ENCODE results near the gene HPN.

HPN gene

DNA sequence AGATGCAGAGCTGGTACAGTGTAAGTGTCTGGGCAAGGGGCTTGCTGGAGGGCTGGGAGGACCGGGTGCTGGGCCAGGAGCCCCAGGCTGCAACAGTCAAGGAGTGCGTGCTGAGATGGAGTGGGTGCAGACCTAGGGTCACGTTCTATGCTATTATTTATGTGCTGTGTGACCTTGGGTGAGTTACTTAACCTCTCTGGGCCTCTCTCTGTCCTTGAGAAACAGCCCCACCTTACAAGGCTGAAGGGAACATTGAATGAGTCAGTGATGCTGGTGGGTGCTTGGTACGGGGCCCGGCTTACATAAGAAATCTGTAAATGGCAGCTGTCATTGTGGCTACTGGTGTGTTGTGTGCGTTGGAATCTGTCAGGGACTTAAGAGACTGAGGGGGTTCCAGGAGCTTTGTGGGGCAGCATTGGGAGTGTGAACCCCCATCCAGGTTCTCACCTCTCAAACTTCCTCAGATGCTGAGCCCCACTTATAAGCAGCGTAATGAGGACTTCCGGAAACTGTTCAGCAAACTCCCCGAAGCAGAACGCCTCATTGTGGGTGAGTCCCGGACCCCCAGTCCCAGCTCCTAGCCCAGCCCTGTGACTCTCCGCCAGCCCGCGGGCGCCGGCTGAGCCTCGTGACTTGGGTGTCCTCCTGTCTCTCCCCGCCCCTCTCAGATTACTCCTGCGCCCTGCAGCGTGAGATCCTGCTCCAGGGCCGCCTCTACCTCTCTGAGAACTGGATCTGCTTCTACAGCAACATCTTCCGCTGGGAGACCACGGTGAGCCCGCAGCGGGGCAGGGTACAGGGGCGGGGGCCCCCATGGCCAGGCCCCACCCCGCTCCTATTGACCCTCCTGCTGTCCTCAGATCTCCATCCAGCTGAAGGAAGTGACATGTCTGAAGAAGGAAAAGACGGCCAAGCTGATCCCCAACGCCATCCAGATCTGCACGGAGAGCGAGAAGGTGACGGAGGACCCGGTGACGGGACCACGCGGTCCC lies 31.8 kb upstream of the HPN start:
- Histone ChIP-seq H3K36me3 (ENCODE audit: insufficient read depth, low read length) (peaks cover 37% of the 10 kb centered on the region; the same call in 1 of the 2 replicates), H3K4me2 (ENCODE audit: low read depth, low read length, poor library complexity, severe bottlenecking) (no peak overlapping the region)

DNA sequence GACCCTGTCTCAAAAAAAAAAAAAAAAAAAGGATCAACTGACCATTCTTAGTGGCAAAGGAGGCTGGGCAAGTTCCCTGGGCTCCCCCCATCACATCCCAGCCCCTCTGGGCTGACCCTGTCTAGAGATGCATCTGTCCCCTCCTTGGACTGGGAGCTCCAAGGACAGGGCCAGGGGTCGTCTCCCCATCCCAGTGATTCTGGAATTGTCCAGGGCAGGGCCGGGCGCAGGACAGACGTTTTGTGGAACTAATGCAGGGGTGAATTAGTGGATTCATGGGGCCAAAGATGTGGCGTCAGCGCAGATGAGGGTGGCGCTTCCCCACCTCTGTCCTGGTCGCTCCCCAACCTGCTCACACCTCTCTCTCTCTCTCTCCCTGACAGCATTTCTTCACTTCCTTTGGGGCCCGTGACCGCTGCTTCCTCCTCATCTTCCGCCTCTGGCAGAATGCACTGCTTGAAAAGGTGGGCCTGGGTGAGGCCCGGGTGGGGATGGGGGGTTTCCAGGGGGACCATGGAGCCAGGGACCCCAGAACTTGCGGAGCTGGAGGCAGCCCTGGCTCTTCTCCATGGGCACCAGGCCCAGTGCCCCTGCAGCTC lies 30.3 kb upstream of the HPN start:
- Histone ChIP-seq H3F3A (ENCODE audit: low read depth) (no peaks in the 10 kb centered on the region), H3K36me3 (ENCODE audit: insufficient read depth, low read length) (peaks cover 52% of the 10 kb centered on the region; the same call in 1 of the 2 replicates), H3K27me3 (ENCODE audit: insufficient read depth, low read length, poor library complexity, severe bottlenecking) (no peaks in the 10 kb centered on the region), H3K79me2 (ENCODE audit: insufficient read depth, low read length) (peaks cover 9% of the 10 kb centered on the region; the same call in 1 of the 2 replicates), H3K9me3 (ENCODE audit: insufficient read depth, low read depth, low read length) (no peaks in the 10 kb centered on the region), H3K4me2 (ENCODE audit: low read depth, low read length, poor library complexity, severe bottlenecking) (no peak overlapping the region), H3K4me1 (ENCODE audit: insufficient read depth, low read length, poor library complexity, severe bottlenecking) (peaks cover 16% of the 10 kb centered on the region), H3K9me2 (replicated peaks; ENCODE audit: low read depth, low read length) (no peaks in the 10 kb centered on the region), H4K20me1 (ENCODE audit: insufficient read depth, low read length, poor library complexity, severe bottlenecking) (peaks cover 21% of the 10 kb centered on the region), H2AFZ (ENCODE audit: low read length) (no peak overlapping the region), H3K9ac (ENCODE audit: low read depth, low read length, poor library complexity, severe bottlenecking) (no peak overlapping the region), H3K4me3 (ENCODE audit: low read length, poor library complexity, severe bottlenecking) (no peak overlapping the region)
- no peak for TF ChIP-seq CTCF (conservative IDR thresholded peaks at IDR 0.05; ENCODE audit: low read length)
- no peak for TF ChIP-seq EZH2phosphoT487 (IDR thresholded peaks at IDR 0.05; ENCODE audit: borderline replicate concordance)

More for the DNA sequence above, 31.8 kb upstream of the HPN start:
- Histone ChIP-seq H4K20me1 (ENCODE audit: insufficient read depth, low read length, poor library complexity, severe bottlenecking) (peaks cover 32% of the 10 kb centered on the region), H2AFZ (ENCODE audit: low read length) (no peak overlapping the region), H3F3A (ENCODE audit: low read depth) (no peaks in the 10 kb centered on the region), H3K9ac (ENCODE audit: low read depth, low read length, poor library complexity, severe bottlenecking) (no peak overlapping the region), H3K4me1 (ENCODE audit: insufficient read depth, low read length, poor library complexity, severe bottlenecking) (peaks cover 15% of the 10 kb centered on the region), H3K4me3 (ENCODE audit: low read length, poor library complexity, severe bottlenecking) (no peak overlapping the region), H3K9me2 (replicated peaks; ENCODE audit: low read depth, low read length) (no peaks in the 10 kb centered on the region), H3K9me3 (ENCODE audit: insufficient read depth, low read depth, low read length) (no peaks in the 10 kb centered on the region), H3K27me3 (ENCODE audit: insufficient read depth, low read length, poor library complexity, severe bottlenecking) (no peaks in the 10 kb centered on the region), H3K79me2 (ENCODE audit: insufficient read depth, low read length) (peaks cover 24% of the 10 kb centered on the region; the same call in 1 of the 2 replicates)
- TF ChIP-seq CTCF (conservative IDR thresholded peaks at IDR 0.05; ENCODE audit: low read length) (no peak), EZH2phosphoT487 (IDR thresholded peaks at IDR 0.05; ENCODE audit: borderline replicate concordance) (no peak)

GRCh38 chr19:35011737-35012682 lies 29.5 kb upstream of the HPN start:
- Histone ChIP-seq H3K9me3 (ENCODE audit: insufficient read depth, low read depth, low read length) (no peaks in the 10 kb centered on the region), H3K79me2 (ENCODE audit: insufficient read depth, low read length) (peaks cover under 1% of the 10 kb centered on the region; the same call in 1 of the 2 replicates), H3K4me3 (ENCODE audit: low read length, poor library complexity, severe bottlenecking) (no peak overlapping the region), H3K9ac (ENCODE audit: low read depth, low read length, poor library complexity, severe bottlenecking) (no peak overlapping the region), H4K20me1 (ENCODE audit: insufficient read depth, low read length, poor library complexity, severe bottlenecking) (peaks cover 16% of the 10 kb centered on the region), H3F3A (ENCODE audit: low read depth) (no peaks in the 10 kb centered on the region), H3K27me3 (ENCODE audit: insufficient read depth, low read length, poor library complexity, severe bottlenecking) (no peaks in the 10 kb centered on the region), H2AFZ (ENCODE audit: low read length) (no peak overlapping the region), H3K36me3 (ENCODE audit: insufficient read depth, low read length) (peaks cover 53% of the 10 kb centered on the region; the same call in 1 of the 2 replicates), H3K9me2 (replicated peaks; ENCODE audit: low read depth, low read length) (no peaks in the 10 kb centered on the region), H3K4me1 (ENCODE audit: insufficient read depth, low read length, poor library complexity, severe bottlenecking) (peaks cover 16% of the 10 kb centered on the region), H3K4me2 (ENCODE audit: low read depth, low read length, poor library complexity, severe bottlenecking) (no peak overlapping the region)
- TF ChIP-seq CTCF (conservative IDR thresholded peaks at IDR 0.05; ENCODE audit: low read length) = no peak
- TF ChIP-seq EZH2phosphoT487 (IDR thresholded peaks at IDR 0.05; ENCODE audit: borderline replicate concordance) = no peak

All from Loucy (cell line).